NT2/D1 (cell line): Measurements from ENCODE around the gene MADD.

Source experiments
- SUZ12 ChIP-seq: IDR thresholded peaks from 2 replicates; pipeline ENCODE4 v1.6.1; 2011; ENCODE audit not compliant: insufficient read length, insufficient read depth; ENCODE audit errors: extremely low read depth
- YY1 ChIP-seq: IDR thresholded peaks from 2 replicates; pipeline ENCODE4 v1.6.1; 2011; ENCODE audit not compliant: insufficient read length, insufficient read depth
- ZNF274 ChIP-seq: IDR thresholded peaks from 2 replicates; pipeline ENCODE4 v1.6.1; 2011; ENCODE audit warnings: mild to moderate bottlenecking, low read depth, low read length

GRCh38 chr11:47326198-47326597 lies 56.3 kb downstream of the MADD start:
- TF ChIP-seq YY1 (no peak), SUZ12 (no peak), ZNF274 (no peak)
